Neural cell (in vitro differentiated cells): ENCODE results near the gene PARM1.

Experiments used
- TAF1 ChIP-seq: IDR thresholded peaks from 2 replicates; pipeline ENCODE4 v1.6.1; 2012; ENCODE audit warnings: low read depth
- TF ChIP-seq, protein P1 (sequence below): fragments of 450-650 bp; IDR thresholded peaks from 2 replicates; pipeline ENCODE4 v1.5.1; 2014; ENCODE audit warnings: antibody characterized with exemption, mild to moderate bottlenecking, moderate library complexity; ENCODE audit not compliant: poor library complexity, severe bottlenecking

- TF ChIP-seq, protein P1, sequence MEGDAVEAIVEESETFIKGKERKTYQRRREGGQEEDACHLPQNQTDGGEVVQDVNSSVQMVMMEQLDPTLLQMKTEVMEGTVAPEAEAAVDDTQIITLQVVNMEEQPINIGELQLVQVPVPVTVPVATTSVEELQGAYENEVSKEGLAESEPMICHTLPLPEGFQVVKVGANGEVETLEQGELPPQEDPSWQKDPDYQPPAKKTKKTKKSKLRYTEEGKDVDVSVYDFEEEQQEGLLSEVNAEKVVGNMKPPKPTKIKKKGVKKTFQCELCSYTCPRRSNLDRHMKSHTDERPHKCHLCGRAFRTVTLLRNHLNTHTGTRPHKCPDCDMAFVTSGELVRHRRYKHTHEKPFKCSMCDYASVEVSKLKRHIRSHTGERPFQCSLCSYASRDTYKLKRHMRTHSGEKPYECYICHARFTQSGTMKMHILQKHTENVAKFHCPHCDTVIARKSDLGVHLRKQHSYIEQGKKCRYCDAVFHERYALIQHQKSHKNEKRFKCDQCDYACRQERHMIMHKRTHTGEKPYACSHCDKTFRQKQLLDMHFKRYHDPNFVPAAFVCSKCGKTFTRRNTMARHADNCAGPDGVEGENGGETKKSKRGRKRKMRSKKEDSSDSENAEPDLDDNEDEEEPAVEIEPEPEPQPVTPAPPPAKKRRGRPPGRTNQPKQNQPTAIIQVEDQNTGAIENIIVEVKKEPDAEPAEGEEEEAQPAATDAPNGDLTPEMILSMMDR, result no peak
- TF ChIP-seq TAF1, result no peak
Observed at GRCh38 chr4:74931376-74931775, 1.5 kb upstream of the PARM1 start.
